Measurements from ENCODE around the gene NR1I3.

Gene NR1I3

DNA sequence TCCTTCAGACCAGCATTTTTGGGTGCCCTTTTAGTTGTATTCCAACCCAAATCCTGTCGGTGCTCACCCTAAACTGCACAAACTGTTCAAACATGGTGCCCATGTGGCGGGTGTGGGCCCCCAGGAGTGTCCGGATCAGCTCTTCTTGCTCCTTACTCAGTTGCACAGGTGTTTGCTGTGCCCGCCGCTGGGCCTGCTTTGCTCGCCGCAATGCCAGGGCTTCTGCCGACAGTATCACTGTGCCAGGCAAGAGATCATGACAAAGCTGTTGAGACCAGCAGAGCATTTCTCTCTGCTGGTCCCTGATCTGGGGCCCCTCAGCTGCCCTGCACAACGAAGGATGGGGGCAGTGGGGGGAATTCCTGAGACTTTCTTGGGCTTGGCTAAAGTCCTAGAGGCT lies 4.9 kb downstream of the NR1I3 start:
- CTCF ChIA-PET: no interaction called here
- no peak for TF ChIP-seq SP1 (IDR thresholded peaks at IDR 0.05)
- no peak for TF ChIP-seq HDGF (IDR thresholded peaks at IDR 0.05; ENCODE audit: borderline replicate concordance)
- TF ChIP-seq NFRKB (IDR thresholded peaks at IDR 0.05): no peak
- no peak for TF ChIP-seq SUZ12 (IDR thresholded peaks at IDR 0.05)
- no peak for DNase-seq (ENCODE audit: extremely low spot score)
- POLR2A ChIA-PET: interaction anchor here (1.3 kb wide), 1 partner anchor 24 kb away, joined by 4 read pairs; no protein-coding TSS in a partner anchor

DNA sequence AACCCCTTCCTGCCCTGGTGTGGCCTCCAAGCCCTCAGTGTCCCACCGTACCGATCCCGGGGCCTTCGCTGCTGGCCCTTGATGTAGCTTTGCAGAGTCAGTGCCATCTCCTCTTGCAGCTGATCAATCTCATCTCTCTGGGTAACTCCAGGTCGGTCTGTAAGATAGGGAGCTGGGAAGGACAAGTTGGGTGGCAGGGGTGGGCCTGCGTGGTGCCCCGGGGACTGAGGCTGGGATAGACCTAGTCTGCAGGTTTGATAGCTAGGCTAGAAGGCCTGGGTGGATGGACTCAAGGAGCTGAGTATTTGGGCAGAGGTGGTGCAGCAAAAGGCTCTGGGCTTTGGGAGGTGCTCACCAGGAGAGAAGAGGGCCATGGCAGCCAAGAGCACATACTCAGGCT lies 7.2 kb downstream of the NR1I3 start:
- no peak for DNase-seq (ENCODE audit: extremely low spot score)
- no peak for TF ChIP-seq L3MBTL2 (conservative IDR thresholded peaks at IDR 0.05)
- no peak for TF ChIP-seq LEF1 (IDR thresholded peaks at IDR 0.05; ENCODE audit: borderline replicate concordance)
- TF ChIP-seq, protein P1, sequence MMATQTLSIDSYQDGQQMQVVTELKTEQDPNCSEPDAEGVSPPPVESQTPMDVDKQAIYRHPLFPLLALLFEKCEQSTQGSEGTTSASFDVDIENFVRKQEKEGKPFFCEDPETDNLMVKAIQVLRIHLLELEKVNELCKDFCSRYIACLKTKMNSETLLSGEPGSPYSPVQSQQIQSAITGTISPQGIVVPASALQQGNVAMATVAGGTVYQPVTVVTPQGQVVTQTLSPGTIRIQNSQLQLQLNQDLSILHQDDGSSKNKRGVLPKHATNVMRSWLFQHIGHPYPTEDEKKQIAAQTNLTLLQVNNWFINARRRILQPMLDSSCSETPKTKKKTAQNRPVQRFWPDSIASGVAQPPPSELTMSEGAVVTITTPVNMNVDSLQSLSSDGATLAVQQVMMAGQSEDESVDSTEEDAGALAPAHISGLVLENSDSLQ (IDR thresholded peaks at IDR 0.05): no peak
- no peak for TF ChIP-seq HDGF (IDR thresholded peaks at IDR 0.05; ENCODE audit: borderline replicate concordance)
- no peak for TF ChIP-seq SUZ12 (IDR thresholded peaks at IDR 0.05)
- no peak for TF ChIP-seq TARDBP (IDR thresholded peaks at IDR 0.05)
- TF ChIP-seq NFRKB (IDR thresholded peaks at IDR 0.05): no peak
- no peak for TF ChIP-seq ELF4 (IDR thresholded peaks at IDR 0.05)
- TF ChIP-seq CTBP1 (IDR thresholded peaks at IDR 0.05; ENCODE audit: borderline replicate concordance): no peak
- TF ChIP-seq ZNF384 (IDR thresholded peaks at IDR 0.05): no peak
- TF ChIP-seq ARNT (IDR thresholded peaks at IDR 0.05): no peak
- no peak for TF ChIP-seq BHLHE40 (IDR thresholded peaks at IDR 0.05; ENCODE audit: borderline replicate concordance)
- ChIA-PET POLR2A (no interaction called here), CTCF (interaction anchor here (0.5 to 1.7 kb wide), 5 partner anchors 60 to 239 kb away, joined by 3 to 7 read pairs (median 4); no protein-coding TSS in a partner anchor)

GRCh38 chr1:161229896-161230295 lies 8.1 kb downstream of the NR1I3 start:
- ChIA-PET POLR2A (no interaction called here), CTCF (interaction anchor here (0.7 to 1.7 kb wide), 4 partner anchors 61 to 152 kb away, joined by 3 to 7 read pairs (median 4); no protein-coding TSS in a partner anchor)
- no peak for TF ChIP-seq HDGF (IDR thresholded peaks at IDR 0.05; ENCODE audit: borderline replicate concordance)
- TF ChIP-seq L3MBTL2 (conservative IDR thresholded peaks at IDR 0.05): no peak
- no peak for TF ChIP-seq FOXA1 (IDR thresholded peaks at IDR 0.05)
- no peak for TF ChIP-seq ARNT (IDR thresholded peaks at IDR 0.05)
- no peak for TF ChIP-seq FOXM1 (IDR thresholded peaks at IDR 0.05; ENCODE audit: borderline replicate concordance)
- TF ChIP-seq SP1 (IDR thresholded peaks at IDR 0.05): no peak
- no peak for TF ChIP-seq BHLHE40 (IDR thresholded peaks at IDR 0.05; ENCODE audit: borderline replicate concordance)
- no peak for TF ChIP-seq CTBP1 (IDR thresholded peaks at IDR 0.05; ENCODE audit: borderline replicate concordance)
- no peak for TF ChIP-seq FOXK2 (IDR thresholded peaks at IDR 0.05)
- no peak for TF ChIP-seq NFRKB (IDR thresholded peaks at IDR 0.05)
- TF ChIP-seq, protein P1 (IDR thresholded peaks at IDR 0.05): no peak
- DNase-seq (ENCODE audit: extremely low spot score): no peak

DNA sequence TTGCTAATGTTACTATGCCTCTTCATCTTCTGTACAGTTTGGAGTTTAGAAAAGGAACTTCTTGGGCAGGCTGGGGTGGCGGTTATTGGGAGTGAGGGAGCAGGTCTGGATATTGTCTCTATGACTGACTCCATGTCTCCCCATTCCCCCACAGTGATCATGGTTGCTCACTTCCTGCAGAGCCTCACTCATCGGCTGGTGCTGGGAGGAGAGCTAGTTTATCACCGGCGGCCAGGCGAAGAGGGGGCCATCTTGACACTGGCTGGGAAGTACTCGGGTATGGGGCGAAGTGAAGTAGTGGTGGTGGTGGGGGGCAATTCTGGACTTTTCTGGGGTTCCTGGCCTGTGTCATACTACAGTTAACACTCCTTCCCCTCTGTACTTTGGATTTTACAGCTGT lies 10.0 kb downstream of the NR1I3 start:
- DNase-seq (ENCODE audit: extremely low spot score): no peak
- ChIA-PET POLR2A (no interaction called here), CTCF (interaction anchor here (2.7 kb wide), 1 partner anchor 63 kb away, joined by 10 read pairs; no protein-coding TSS in a partner anchor)
- TF ChIP-seq BHLHE40 (IDR thresholded peaks at IDR 0.05; ENCODE audit: borderline replicate concordance) (no peak), NFRKB (IDR thresholded peaks at IDR 0.05) (no peak), ELF4 (IDR thresholded peaks at IDR 0.05) (no peak), L3MBTL2 (conservative IDR thresholded peaks at IDR 0.05) (no peak), HDGF (IDR thresholded peaks at IDR 0.05; ENCODE audit: borderline replicate concordance) (no peak)
- TF ChIP-seq, protein P1 (IDR thresholded peaks at IDR 0.05): no peak

DNA sequence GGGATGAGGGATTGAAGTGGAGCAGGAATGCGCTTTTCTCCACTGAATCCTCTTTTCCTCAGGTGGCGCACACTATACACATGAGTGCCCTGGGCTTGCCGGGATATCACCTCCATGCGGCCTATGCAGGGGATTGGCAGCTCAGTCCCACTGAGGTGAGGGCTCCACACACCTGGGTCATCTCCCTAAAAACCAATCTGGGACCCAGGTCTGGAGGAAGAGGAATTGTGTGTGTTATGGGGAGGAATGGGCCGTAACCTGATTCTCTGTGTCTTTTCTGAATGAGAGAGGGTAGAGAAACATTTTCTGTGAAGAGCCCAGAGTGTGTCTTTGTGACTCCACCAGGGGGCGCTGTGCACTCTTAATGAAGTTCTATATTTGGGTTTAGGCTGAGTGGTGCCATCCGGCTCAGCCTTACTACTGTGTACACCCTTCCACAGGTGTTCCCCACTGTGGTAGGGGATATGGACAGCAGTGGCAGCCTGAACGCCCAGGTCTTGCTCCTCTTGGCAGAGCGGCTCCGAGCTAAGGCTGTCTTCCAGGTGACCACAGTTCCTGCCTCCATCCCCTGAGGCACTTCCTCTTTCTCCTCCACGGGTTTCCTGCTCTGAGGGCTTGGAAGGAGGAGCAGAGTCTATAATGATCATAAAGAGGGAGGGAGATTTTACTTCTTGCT lies 10.7 kb downstream of the NR1I3 start:
- peak; percentile 82 for DNase-seq (ENCODE audit: extremely low spot score)
- POLR2A ChIA-PET: interaction anchor here (0.9 kb wide), 1 partner anchor 25 kb away, joined by 3 read pairs; the partner anchor contains the start of gene NDUFS2
- TF ChIP-seq CTBP1 (IDR thresholded peaks at IDR 0.05; ENCODE audit: borderline replicate concordance) (no peak), SP1 (IDR thresholded peaks at IDR 0.05) (no peak), HDGF (IDR thresholded peaks at IDR 0.05; ENCODE audit: borderline replicate concordance) (peak; percentile 65; the same call in 1 of the 2 replicates), TARDBP (IDR thresholded peaks at IDR 0.05) (no peak), FOXK2 (IDR thresholded peaks at IDR 0.05) (no peak)
- CTCF ChIA-PET: interaction anchor here (0.5 to 2.7 kb wide), 11 partner anchors 13 to 155 kb away, joined by 3 to 10 read pairs (median 4); partner anchors contain the start of gene NDUFS2

DNA sequence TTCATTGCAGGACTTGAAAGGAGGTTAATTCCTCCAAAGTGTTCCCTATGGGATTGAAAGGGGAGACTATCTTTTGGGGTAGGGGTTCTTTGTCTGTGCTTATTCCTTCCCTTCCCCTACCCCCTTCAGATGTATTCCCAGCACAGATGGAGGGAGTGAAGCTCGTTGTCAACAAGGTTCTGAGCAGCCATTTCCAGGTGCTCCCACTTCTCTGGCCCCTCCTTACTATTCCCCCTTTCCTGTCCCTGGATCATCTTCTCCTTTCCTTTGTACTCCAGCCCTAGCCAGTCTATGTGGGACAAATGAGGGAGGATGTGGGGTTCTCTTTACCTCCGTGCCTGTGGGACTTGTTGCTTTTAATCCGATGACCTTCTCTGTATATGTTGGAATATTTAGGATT lies 11.2 kb downstream of the NR1I3 start:
- no peak for TF ChIP-seq L3MBTL2 (conservative IDR thresholded peaks at IDR 0.05)
- TF ChIP-seq FOXM1 (IDR thresholded peaks at IDR 0.05; ENCODE audit: borderline replicate concordance): no peak
- no peak for TF ChIP-seq HDGF (IDR thresholded peaks at IDR 0.05; ENCODE audit: borderline replicate concordance)
- TF ChIP-seq ZNF384 (IDR thresholded peaks at IDR 0.05): no peak
- TF ChIP-seq SP1 (IDR thresholded peaks at IDR 0.05): no peak
- no peak for TF ChIP-seq NFRKB (IDR thresholded peaks at IDR 0.05)
- no peak for TF ChIP-seq FOXK2 (IDR thresholded peaks at IDR 0.05)
- no peak for TF ChIP-seq BHLHE40 (IDR thresholded peaks at IDR 0.05; ENCODE audit: borderline replicate concordance)
- ChIA-PET POLR2A (interaction anchor here (0.9 kb wide), 1 partner anchor 25 kb away, joined by 3 read pairs; the partner anchor contains the start of gene NDUFS2), CTCF (interaction anchor here (0.5 to 2.7 kb wide), 11 partner anchors 14 to 155 kb away, joined by 3 to 10 read pairs (median 4); partner anchors contain the start of genes ADAMTS4 and NDUFS2)
- no peak for DNase-seq (ENCODE audit: extremely low spot score)

All from HEK293T (cell line).